SK-N-SH treated with all-trans-retinoic acid at 6 μM for 48 hours (cell line): Measurements from ENCODE around the gene FBXW11.

Experiments
- ATAC-seq: fragments of 200-7000 bp; cut with Tn5 transposase; 3 replicates; pipeline ENCODE4 v1.9.1; 2020; ENCODE audit warnings: mild to moderate bottlenecking, moderate library complexity
- ARNTL ChIP-seq: fragments of 450-650 bp; formaldehyde crosslinking; IDR thresholded peaks from 2 replicates; pipeline ENCODE4 v1.5.0; 2020; ENCODE audit warnings: low read depth, mild to moderate bottlenecking, moderate library complexity, borderline replicate concordance
- BACH2 ChIP-seq: fragments of 250-450 bp; sonication (Bioruptor Pico); IDR thresholded peaks from 2 replicates; pipeline ENCODE4 v1.9.0; 2021; ENCODE audit warnings: mild to moderate bottlenecking, borderline replicate concordance
- CREB5 ChIP-seq: fragments of 250-450 bp; sonication (Bioruptor Pico); IDR thresholded peaks from 2 replicates; pipeline ENCODE4 v1.5.1; 2020; ENCODE audit warnings: low read depth, mild to moderate bottlenecking, moderate library complexity
- CSDC2 ChIP-seq: fragments of 250-450 bp; sonication (Bioruptor Pico); IDR thresholded peaks from 2 replicates; pipeline ENCODE4 v1.5.0; 2020; ENCODE audit warnings: mild to moderate bottlenecking, moderate library complexity
- CSRNP3 ChIP-seq: fragments of 250-450 bp; sonication (Bioruptor Pico); IDR thresholded peaks from 2 replicates; pipeline ENCODE4 v1.5.1; 2021; ENCODE audit warnings: mild to moderate bottlenecking, moderate library complexity
- GLIS3 ChIP-seq: fragments of 250-450 bp; sonication (Bioruptor Pico); IDR thresholded peaks from 2 replicates; pipeline ENCODE4 v1.5.0; 2020; ENCODE audit warnings: mild to moderate bottlenecking, moderate library complexity
- ISL1 ChIP-seq: fragments of 250-450 bp; sonication (Bioruptor Pico); IDR thresholded peaks from 2 replicates; pipeline ENCODE4 v2.1.2; 2022; ENCODE audit warnings: mild to moderate bottlenecking, moderate library complexity
- OSR1 ChIP-seq: fragments of 250-450 bp; sonication (Bioruptor Pico); IDR thresholded peaks from 2 replicates; pipeline ENCODE4 v1.8.0; 2022; ENCODE audit warnings: moderate library complexity, mild to moderate bottlenecking, inconsistent platforms
- PATZ1 ChIP-seq: fragments of 250-450 bp; sonication (Bioruptor Pico); IDR thresholded peaks from 2 replicates; pipeline ENCODE4 v1.8.0; 2020; ENCODE audit warnings: mild to moderate bottlenecking, moderate library complexity, borderline replicate concordance
- POU6F1 ChIP-seq: fragments of 250-450 bp; sonication (Bioruptor Pico); IDR thresholded peaks from 2 replicates; pipeline ENCODE4 v1.8.0; 2021; ENCODE audit warnings: low read depth, mild to moderate bottlenecking, moderate library complexity, borderline replicate concordance
- PPARA ChIP-seq: fragments of 250-450 bp; sonication (Bioruptor Pico); IDR thresholded peaks from 2 replicates; pipeline ENCODE4 v1.5.0; 2020; ENCODE audit warnings: mild to moderate bottlenecking, borderline replicate concordance
- RARB ChIP-seq: fragments of 250-450 bp; sonication (Bioruptor Pico); IDR thresholded peaks from 2 replicates; pipeline ENCODE4 v1.8.0; 2021; ENCODE audit warnings: mild to moderate bottlenecking, moderate library complexity
- TCF4 ChIP-seq: fragments of 250-450 bp; sonication (Bioruptor Pico); IDR thresholded peaks from 2 replicates; pipeline ENCODE4 v1.8.0; 2021; ENCODE audit warnings: mild to moderate bottlenecking, moderate library complexity, borderline replicate concordance
- TOX ChIP-seq: fragments of 250-450 bp; sonication (Bioruptor Pico); IDR thresholded peaks from 2 replicates; pipeline ENCODE4 v1.8.0; 2021; ENCODE audit warnings: mild to moderate bottlenecking, moderate library complexity, borderline replicate concordance
- TSHZ2 ChIP-seq: fragments of 250-450 bp; sonication (Bioruptor Pico); IDR thresholded peaks from 2 replicates; pipeline ENCODE4 v1.5.0; 2020; ENCODE audit warnings: mild to moderate bottlenecking, moderate library complexity
- ZC3H10 ChIP-seq: fragments of 250-450 bp; sonication (Bioruptor Pico); IDR thresholded peaks from 2 replicates; pipeline ENCODE4 v1.5.1; 2021; ENCODE audit warnings: mild to moderate bottlenecking, moderate library complexity
- ZFP3 ChIP-seq: fragments of 250-450 bp; sonication (Bioruptor Pico); IDR thresholded peaks from 2 replicates; pipeline ENCODE4 v1.5.0; 2020; ENCODE audit warnings: mild to moderate bottlenecking, moderate library complexity
- ZNF565 ChIP-seq: fragments of 450-650 bp; formaldehyde crosslinking; conservative IDR thresholded peaks from 2 replicates; pipeline ENCODE4 v1.5.0; 2020; ENCODE audit warnings: low read depth, mild to moderate bottlenecking, moderate library complexity
- ZNF70 ChIP-seq: fragments of 450-650 bp; formaldehyde crosslinking; IDR thresholded peaks from 2 replicates; pipeline ENCODE4 v1.5.0; 2020; ENCODE audit warnings: mild to moderate bottlenecking, moderate library complexity
- ZNF8 ChIP-seq: fragments of 450-650 bp; formaldehyde crosslinking; IDR thresholded peaks from 2 replicates; pipeline ENCODE4 v1.5.0; 2020; ENCODE audit warnings: mild to moderate bottlenecking, moderate library complexity

The FBXW11 gene

GRCh38 chr5:171842777-171843328 is 163.6 kb downstream of the FBXW11 start (continued):
- TF ChIP-seq CREB5 (CRISPR knock-in tag) (no peak), RARB (CRISPR knock-in tag) (no peak), ZFP3 (CRISPR knock-in tag) (no peak), CSDC2 (no peak), OSR1 (no peak)

GRCh38 chr5:171841984-171842776 is 164.3 kb downstream of the FBXW11 start:
- no peak for ATAC-seq
- TF ChIP-seq BACH2 (CRISPR knock-in tag) (no peak), ZNF70 (CRISPR knock-in tag) (no peak), TOX (CRISPR knock-in tag) (no peak), TSHZ2 (CRISPR knock-in tag) (no peak), ARNTL (CRISPR knock-in tag) (no peak), ZFP3 (CRISPR knock-in tag) (no peak), CSRNP3 (no peak), PATZ1 (no peak), ZC3H10 (CRISPR knock-in tag) (no peak), PPARA (CRISPR knock-in tag) (no peak), ISL1 (CRISPR knock-in tag) (no peak), ZNF8 (CRISPR knock-in tag) (no peak)

GRCh38 chr5:171840711-171841522 is 165.5 kb downstream of the FBXW11 start:
- no peak for ATAC-seq
- no peak for TF ChIP-seq TCF4
- no peak for TF ChIP-seq ZNF565 (CRISPR knock-in tag)
- no peak for TF ChIP-seq RARB (CRISPR knock-in tag)
- no peak for TF ChIP-seq GLIS3
- no peak for TF ChIP-seq ZNF8 (CRISPR knock-in tag)
- TF ChIP-seq POU6F1, result no peak
- no peak for TF ChIP-seq ZNF70 (CRISPR knock-in tag)
- no peak for TF ChIP-seq BACH2 (CRISPR knock-in tag)
